Activated naive CD4-positive, alpha-beta T cell treated with anti-CD3 and anti-CD28 coated beads, Interleukin-2, amount 10 ng/mL, durations not matched to agents 7 days and 5 days (primary cell): ENCODE data around the gene ATP8A1.
"Not testable (repeated sequence)": the region's sequence is repeated elsewhere in the genome, so short reads cannot be mapped to it uniquely, and the experiment has no call there.

ENCODE experiments used
- CTCF ChIA-PET: fragments of 350-600 bp; sonication (Branson Sonifier 250); formaldehyde crosslinking; loops from one replicate; lab custom pipeline; 2021; ENCODE audit warnings: antibody characterized with exemption; lab: Charles Lee
- DNase-seq: peaks from one replicate; pipeline ENCODE4 v3.0.0-alpha.2; 2020
- H3K27ac Mint-ChIP-seq: one replicate; pipeline ENCODE4 v1.8.0; 2021; ENCODE audit warnings: mild to moderate bottlenecking, moderate library complexity, mixed read lengths
- H3K27me3 Mint-ChIP-seq: one replicate; pipeline ENCODE4 v1.8.0; 2021; ENCODE audit warnings: mild to moderate bottlenecking, mixed read lengths
- H3K36me3 Mint-ChIP-seq: one replicate; pipeline ENCODE4 v1.8.0; 2021; ENCODE audit warnings: mixed read lengths
- H3K4me1 Mint-ChIP-seq: one replicate; pipeline ENCODE4 v1.8.0; 2021; ENCODE audit warnings: mixed read lengths
- H3K4me3 Mint-ChIP-seq: one replicate; pipeline ENCODE4 v1.8.0; 2021; ENCODE audit warnings: mild to moderate bottlenecking, moderate library complexity, mixed read lengths
- H3K9me3 Mint-ChIP-seq: one replicate; pipeline ENCODE4 v1.8.0; 2021; ENCODE audit warnings: mixed read lengths

The ATP8A1 gene

DNA sequence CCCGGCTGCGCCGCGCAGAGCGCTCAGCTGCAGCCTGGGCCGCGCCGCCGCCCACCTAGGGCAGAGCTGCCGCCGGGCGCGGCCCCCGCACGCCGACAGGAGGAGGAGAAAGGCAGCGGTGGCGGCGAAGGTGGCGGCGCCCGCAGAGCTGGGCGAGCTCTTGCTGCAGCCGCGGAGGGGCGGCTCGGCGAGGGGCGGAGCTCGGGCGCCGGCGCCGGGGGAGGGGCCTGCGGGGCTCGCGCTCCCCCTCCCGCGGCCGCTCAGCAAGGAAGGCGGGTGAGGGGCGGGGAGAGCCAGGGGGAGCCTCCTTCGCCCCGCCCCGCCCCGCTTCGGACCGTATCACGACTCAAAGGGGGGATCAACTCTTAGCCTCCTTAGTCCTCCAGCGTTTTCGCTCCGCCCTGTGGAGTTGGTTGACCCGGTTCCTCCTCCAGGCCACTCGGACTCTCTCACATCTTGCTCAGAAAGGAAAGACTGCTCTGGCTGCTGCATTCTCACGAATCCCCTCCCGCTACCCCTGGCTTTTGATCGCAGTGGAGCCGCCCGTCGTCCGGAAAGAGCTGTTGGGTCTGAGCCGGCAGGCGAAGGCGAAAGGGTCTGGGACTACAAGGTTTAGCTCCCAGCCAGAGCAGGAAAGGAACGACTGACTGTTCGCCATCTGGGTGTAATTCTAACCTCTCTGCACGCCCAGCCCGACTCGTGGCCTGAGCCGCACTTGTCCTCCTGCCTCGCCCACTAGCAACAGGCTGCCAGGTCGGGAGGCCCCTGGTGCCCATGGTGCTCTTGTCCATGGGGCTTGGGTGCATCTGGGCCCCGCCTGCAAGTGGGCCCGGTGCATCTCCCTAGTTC lies at the start of gene ATP8A1:
Gene ATP8A1, minus strand, starts transcription at position 162 of the 849 bp plus-strand sequence. CDS start 232 bp downstream, outside the sequence.
- peak; percentile 94 for DNase-seq
- Mint-ChIP-seq H3K4me1 (peaks cover 41% of the 10 kb centered on the region), H3K36me3 (peaks cover 24% of the 10 kb centered on the region), H3K4me3 (peak within 1 kb of the TSS; percentile 91), H3K27ac (peak within 1 kb of the TSS; percentile 96), H3K9me3 (peaks cover 7% of the 10 kb centered on the region), H3K27me3 (no peaks in the 10 kb centered on the region)
- CTCF ChIA-PET: interaction anchor here (0.9 to 2.9 kb wide), 3 partner anchors 12 to 88 kb away, joined by 4 to 13 read pairs (median 4); no protein-coding TSS in a partner anchor

DNA sequence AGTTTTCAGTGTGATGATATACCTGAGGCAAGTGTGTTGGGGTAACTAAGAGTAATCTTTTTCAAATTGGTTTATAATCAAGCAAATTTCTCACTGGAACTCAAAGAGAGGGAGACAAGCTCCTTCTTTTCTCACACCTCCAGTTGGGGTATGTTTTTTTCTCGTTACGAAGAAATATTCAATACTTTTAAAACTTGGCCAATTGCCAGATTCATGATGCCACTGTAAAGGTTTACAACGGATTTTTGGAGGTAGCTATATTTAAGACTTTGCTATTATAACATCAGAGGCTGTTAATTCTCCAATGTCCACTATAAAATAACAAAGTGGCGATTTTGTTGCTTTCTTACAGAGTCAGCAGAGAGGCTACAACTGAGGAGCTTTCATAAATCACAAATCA lies 49.2 kb upstream of the ATP8A1 start:
- Mint-ChIP-seq H3K4me1 (no peaks in the 10 kb centered on the region), H3K36me3 (no peaks in the 10 kb centered on the region), H3K4me3 (no peak overlapping the region), H3K27me3 (no peaks in the 10 kb centered on the region), H3K9me3 (no peaks in the 10 kb centered on the region), H3K27ac (no peak overlapping the region)
- no peak for DNase-seq
- CTCF ChIA-PET: no interaction called here

- Mint-ChIP-seq H3K36me3 (no peaks in the 10 kb centered on the region), H3K4me3 (no peak overlapping the region), H3K27ac (no peak overlapping the region), H3K4me1 (no peaks in the 10 kb centered on the region), H3K27me3 (no peaks in the 10 kb centered on the region), H3K9me3 (peaks cover 2% of the 10 kb centered on the region)
- CTCF ChIA-PET: no interaction called here
- DNase-seq: no peak
These were observed 46.9 kb upstream of the ATP8A1 start for GRCh38 chr4:42703813-42704212.

GRCh38 chr4:42702895-42703294 lies 46.0 kb upstream of the ATP8A1 start:
- Mint-ChIP-seq H3K4me3 (no peak overlapping the region), H3K27me3 (no peaks in the 10 kb centered on the region), H3K9me3 (peaks cover 2% of the 10 kb centered on the region), H3K36me3 (no peaks in the 10 kb centered on the region), H3K27ac (no peak overlapping the region), H3K4me1 (no peaks in the 10 kb centered on the region)
- CTCF ChIA-PET: interaction anchor here (0.6 kb wide), 1 partner anchor 74 kb away, joined by 3 read pairs; no protein-coding TSS in a partner anchor
- no peak for DNase-seq

DNA sequence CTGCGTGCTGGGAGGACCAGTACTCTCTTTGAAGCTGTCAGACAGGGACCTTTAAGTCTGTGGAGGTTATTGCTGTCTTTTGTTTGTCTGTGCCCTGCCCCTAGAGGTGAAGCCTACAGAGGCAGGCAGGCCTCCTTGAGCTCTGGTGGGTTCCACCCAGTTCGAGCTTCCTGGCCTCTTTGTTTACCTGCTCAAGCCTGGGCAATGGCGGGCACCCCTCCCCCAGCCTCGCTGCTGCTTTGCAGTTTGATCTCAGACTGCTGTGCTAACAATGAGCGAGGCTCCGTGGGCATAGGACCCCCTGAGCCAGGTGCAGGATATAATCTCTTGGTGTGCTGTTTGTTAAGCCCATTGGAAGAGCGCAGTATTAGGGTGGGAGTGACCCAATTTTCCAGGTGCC lies 44.9 kb upstream of the ATP8A1 start:
- H3K27ac Mint-ChIP-seq, H3K9me3 Mint-ChIP-seq, H3K27me3 Mint-ChIP-seq, H3K4me1 Mint-ChIP-seq, DNase-seq, H3K4me3 Mint-ChIP-seq, CTCF ChIA-PET, H3K36me3 Mint-ChIP-seq: not testable (repeated sequence)

DNA sequence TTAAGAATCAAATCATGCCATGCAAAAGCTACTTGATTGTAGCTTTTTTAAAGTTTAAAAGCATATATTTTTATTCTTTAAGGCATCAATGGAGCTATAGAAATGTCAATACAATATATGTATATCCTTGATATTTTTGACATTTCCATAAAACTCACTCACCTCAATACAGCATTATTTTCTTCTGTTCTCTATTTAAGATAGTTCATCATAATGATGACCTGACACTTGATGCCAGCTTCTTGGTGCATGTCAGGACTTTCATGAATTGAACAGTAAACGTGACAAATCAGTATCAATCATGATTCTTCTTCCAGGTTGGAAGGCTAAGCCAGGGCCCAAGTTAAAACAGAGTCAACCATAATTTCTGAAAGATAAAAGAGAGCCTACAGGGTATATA lies 33.6 kb upstream of the ATP8A1 start:
- CTCF ChIA-PET: no interaction called here
- Mint-ChIP-seq H3K27me3 (no peaks in the 10 kb centered on the region), H3K27ac (no peak overlapping the region), H3K4me1 (no peaks in the 10 kb centered on the region), H3K9me3 (no peaks in the 10 kb centered on the region), H3K36me3 (no peaks in the 10 kb centered on the region), H3K4me3 (no peak overlapping the region)
- DNase-seq: no peak

DNA sequence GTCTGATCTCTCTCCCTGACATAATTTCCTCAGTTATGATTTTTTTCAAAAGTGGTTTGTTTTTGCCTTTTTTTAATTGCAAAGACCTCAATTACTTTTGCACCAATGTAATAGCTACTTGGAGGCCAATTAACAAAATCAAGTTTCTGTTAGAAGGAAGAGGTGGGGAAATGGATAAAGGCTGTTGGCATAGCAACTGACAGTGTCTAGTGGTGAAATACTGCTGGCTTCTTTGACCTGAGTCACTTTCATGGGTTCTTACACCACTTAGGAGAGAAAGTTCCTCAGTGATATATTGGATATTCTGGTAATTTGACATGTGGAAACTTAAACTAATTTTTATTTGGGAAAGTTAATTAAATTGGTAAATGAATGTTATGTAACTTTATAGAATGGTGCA lies 26.5 kb upstream of the ATP8A1 start:
- CTCF ChIA-PET: no interaction called here
- no peak for DNase-seq
- Mint-ChIP-seq H3K9me3 (no peaks in the 10 kb centered on the region), H3K4me3 (no peak overlapping the region), H3K4me1 (peaks cover 5% of the 10 kb centered on the region), H3K27me3 (no peaks in the 10 kb centered on the region), H3K36me3 (no peaks in the 10 kb centered on the region), H3K27ac (no peak overlapping the region)

GRCh38 chr4:42678512-42678911 lies 21.6 kb upstream of the ATP8A1 start:
- H3K27ac Mint-ChIP-seq: no peak overlapping the region
- H3K27me3 Mint-ChIP-seq: no peaks in the 10 kb centered on the region
- CTCF ChIA-PET: interaction anchor here (1.7 to 1.9 kb wide), 2 partner anchors 23 to 89 kb away, joined by 3 to 5 read pairs; no protein-coding TSS in a partner anchor
- no peaks in the 10 kb centered on the region for H3K36me3 Mint-ChIP-seq
- no peaks in the 10 kb centered on the region for H3K9me3 Mint-ChIP-seq
- DNase-seq: no peak
- H3K4me3 Mint-ChIP-seq: no peak overlapping the region
- peaks cover 13% of the 10 kb centered on the region for H3K4me1 Mint-ChIP-seq

DNA sequence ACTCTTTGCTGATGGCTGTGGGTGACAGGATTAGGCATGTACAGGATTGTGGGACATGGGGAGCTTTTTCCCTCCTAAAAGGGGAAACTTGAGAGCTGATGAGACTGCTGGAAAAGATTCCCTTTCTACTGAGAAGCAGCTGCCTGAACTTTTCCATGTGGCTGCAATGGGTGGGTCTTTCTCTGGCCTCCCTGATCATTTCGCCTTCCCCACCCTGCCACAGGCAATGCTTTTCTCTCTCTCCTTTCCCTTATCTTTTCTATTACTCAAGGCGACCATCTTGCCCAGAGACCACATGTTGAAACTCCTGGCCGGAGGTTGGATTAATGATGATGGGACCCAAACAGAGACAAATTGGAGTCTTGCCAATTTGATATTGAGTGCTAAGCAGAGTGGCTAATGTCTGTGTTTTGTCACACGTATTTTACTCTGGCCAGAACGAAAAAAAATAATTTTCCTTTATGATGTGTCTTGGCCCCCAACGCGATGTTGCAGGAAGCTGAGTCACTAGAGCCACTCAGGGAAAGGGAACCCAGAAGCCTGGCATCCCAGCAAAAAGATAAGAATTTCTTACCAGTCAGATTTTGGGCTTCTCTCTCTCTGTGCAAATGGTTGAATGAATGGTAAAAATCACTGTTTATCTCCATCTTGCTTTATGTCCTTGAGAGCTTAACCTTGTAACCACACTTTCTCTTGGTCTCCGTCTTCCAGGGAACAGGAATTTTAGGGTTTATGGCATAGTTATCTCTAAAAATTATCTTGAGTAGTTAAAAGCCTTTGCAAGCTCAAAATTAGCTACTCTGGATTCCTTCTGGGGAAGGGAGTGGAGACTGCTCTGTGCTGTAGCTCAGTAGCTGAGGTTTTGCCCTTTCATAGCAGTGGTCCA lies 19.4 kb upstream of the ATP8A1 start:
- H3K4me3 Mint-ChIP-seq: no peak overlapping the region
- H3K27ac Mint-ChIP-seq: no peak overlapping the region
- H3K4me1 Mint-ChIP-seq: peaks cover 33% of the 10 kb centered on the region
- no peaks in the 10 kb centered on the region for H3K27me3 Mint-ChIP-seq
- CTCF ChIA-PET: no interaction called here
- no peaks in the 10 kb centered on the region for H3K9me3 Mint-ChIP-seq
- DNase-seq: no peak
- H3K36me3 Mint-ChIP-seq: peaks cover 2% of the 10 kb centered on the region

GRCh38 chr4:42673082-42673425 lies 16.1 kb upstream of the ATP8A1 start:
- H3K36me3 Mint-ChIP-seq: peaks cover 5% of the 10 kb centered on the region
- DNase-seq: no peak

DNA sequence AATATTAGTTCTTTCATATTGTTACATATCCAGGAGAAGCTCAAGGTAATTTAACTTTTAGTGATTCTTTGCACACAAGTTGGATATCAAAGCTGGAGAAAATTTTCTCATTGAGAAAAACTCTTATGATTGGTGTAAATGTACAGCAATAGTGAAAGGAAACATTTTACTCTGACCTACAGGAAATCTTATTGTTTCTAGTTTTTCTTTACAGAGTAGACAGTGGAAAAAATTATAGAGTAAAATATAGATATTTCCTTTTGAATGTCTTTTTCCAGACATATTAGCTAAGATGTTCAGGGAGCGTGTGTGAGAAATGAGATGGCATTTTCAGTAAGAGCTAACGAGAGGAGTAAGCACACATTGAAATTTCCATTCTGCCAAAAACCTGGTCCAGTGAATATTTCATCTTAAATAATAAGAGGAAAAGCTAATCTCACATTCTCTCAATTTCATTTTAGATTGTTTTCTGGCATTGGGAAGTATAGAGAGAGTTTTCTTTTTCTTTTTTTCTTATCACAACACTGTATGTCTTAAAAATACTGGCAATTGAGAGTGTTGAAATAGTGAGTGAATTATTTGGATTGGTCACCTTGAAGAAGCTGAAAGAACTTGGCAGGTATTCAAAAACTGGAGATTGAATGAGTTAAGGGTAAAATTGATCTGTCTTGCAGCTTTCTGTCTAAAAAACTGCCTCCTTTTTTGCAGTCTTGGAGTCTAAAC lies 15.6 kb upstream of the ATP8A1 start:
- DNase-seq: no peak
- no peak overlapping the region for H3K4me3 Mint-ChIP-seq
- CTCF ChIA-PET: interaction anchor here (0.8 to 1.5 kb wide), 2 partner anchors 36 to 103 kb away, joined by 3 read pairs; no protein-coding TSS in a partner anchor
- peaks cover 5% of the 10 kb centered on the region for H3K36me3 Mint-ChIP-seq
- H3K27ac Mint-ChIP-seq: peak overlapping the region; percentile 84
- H3K27me3 Mint-ChIP-seq: no peaks in the 10 kb centered on the region
- peaks cover 38% of the 10 kb centered on the region for H3K4me1 Mint-ChIP-seq
- peaks cover 2% of the 10 kb centered on the region for H3K9me3 Mint-ChIP-seq

More at GRCh38 chr4:42673082-42673425, 16.1 kb upstream of the ATP8A1 start:
- H3K4me3 Mint-ChIP-seq: no peak overlapping the region
- H3K4me1 Mint-ChIP-seq: peaks cover 44% of the 10 kb centered on the region
- H3K9me3 Mint-ChIP-seq: peaks cover 2% of the 10 kb centered on the region
- peak overlapping the region; percentile 84 for H3K27ac Mint-ChIP-seq
- no peaks in the 10 kb centered on the region for H3K27me3 Mint-ChIP-seq
- CTCF ChIA-PET: interaction anchor here (1.5 kb wide), 1 partner anchor 36 kb away, joined by 3 read pairs; no protein-coding TSS in a partner anchor

DNA sequence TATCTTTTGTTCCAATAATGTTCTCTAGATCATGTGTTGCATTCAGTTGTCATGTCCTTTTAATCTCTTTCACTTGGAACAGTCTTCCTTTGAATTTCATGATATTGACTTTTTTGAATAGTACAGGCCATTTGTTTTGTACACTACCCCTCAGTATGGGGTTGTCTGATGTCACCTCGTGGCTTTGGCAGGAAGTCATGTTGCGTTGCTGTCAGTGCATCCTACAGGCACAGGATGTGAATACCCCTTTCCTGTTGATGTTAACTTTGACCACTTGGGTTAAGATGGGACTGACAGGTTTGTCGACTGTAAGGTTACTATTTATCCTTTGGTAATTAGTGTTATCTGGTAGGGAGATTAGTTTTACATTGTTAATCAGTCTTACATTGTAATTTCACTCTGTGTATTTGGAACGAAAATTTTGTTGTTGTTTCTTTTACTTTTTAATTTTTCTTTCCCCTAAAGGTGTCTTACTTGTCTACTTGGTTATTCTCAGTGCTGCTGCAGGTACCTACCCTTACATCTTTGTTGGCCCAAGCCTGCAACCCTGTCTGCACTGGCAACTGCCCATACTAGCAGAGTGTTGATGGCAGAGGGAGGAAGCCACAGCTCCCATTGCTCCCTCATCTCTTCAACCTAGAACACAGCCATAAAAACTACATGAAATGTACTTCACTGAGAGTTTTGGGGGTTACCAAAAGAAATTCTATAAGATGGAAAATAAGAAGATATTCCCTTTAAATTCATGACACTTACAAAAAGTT lies 14.7 kb upstream of the ATP8A1 start:
- H3K27me3 Mint-ChIP-seq: no peaks in the 10 kb centered on the region
- H3K36me3 Mint-ChIP-seq: peaks cover 5% of the 10 kb centered on the region
- peak overlapping the region; percentile 84 for H3K27ac Mint-ChIP-seq
- H3K4me1 Mint-ChIP-seq: peaks cover 38% of the 10 kb centered on the region
- peaks cover 2% of the 10 kb centered on the region for H3K9me3 Mint-ChIP-seq
- DNase-seq: peak; percentile 58
- CTCF ChIA-PET: interaction anchor here (0.8 to 1.5 kb wide), 2 partner anchors 35 to 103 kb away, joined by 3 read pairs; no protein-coding TSS in a partner anchor
- no peak overlapping the region for H3K4me3 Mint-ChIP-seq

GRCh38 chr4:42658261-42658660 lies 1.4 kb upstream of the ATP8A1 start:
- Mint-ChIP-seq H3K9me3 (peaks cover 4% of the 10 kb centered on the region), H3K27ac (peak overlapping the region; percentile 96), H3K4me3 (peak overlapping the region; percentile 82), H3K4me1 (peaks cover 40% of the 10 kb centered on the region), H3K27me3 (no peaks in the 10 kb centered on the region), H3K36me3 (peaks cover 14% of the 10 kb centered on the region)
- DNase-seq: no peak
- CTCF ChIA-PET: interaction anchor here (2.9 kb wide), 1 partner anchor 11 kb away, joined by 13 read pairs; no protein-coding TSS in a partner anchor
